B cell (primary cell): ENCODE data around the gene PPP1R14C. TPM values are rescaled to one million over a fixed set of nuclear protein-coding genes. Genes with fewer than 3 reads are reported as not detected.

Experiments used
- ATAC-seq: fragments of 200-7000 bp; cut with Tn5 transposase; one replicate; pipeline ENCODE4 v1.10.0; 2021; ENCODE audit warnings: low read depth, mild to moderate bottlenecking, moderate number of reproducible peaks, moderate library complexity
- CTCF ChIA-PET: fragments of 350-600 bp; sonication (Branson Sonifier 250); formaldehyde crosslinking; loops from one replicate; lab custom pipeline; 2021; ENCODE audit warnings: antibody characterized with exemption, inconsistent platforms; lab: Charles Lee
- POLR2A ChIA-PET: fragments of 350-600 bp; sonication (Branson Sonifier 250); formaldehyde crosslinking; loops from one replicate; lab custom pipeline; 2021; ENCODE audit warnings: antibody characterized with exemption; lab: Charles Lee
- DNase-seq: peaks from one replicate; pipeline ENCODE4 v3.0.0; 2013
- H2AFZ ChIP-seq: 2 replicates; pipeline ENCODE4 v1.6.1; 2012; ENCODE audit warnings: mild to moderate bottlenecking, low read depth, low read length; ENCODE audit not compliant: insufficient read depth, poor library complexity, severe bottlenecking
- H3K27ac ChIP-seq, 2 donors: 1 replicate in 1 of 2; 2 replicates in 1 of 2; pipeline ENCODE4 v1.5.1; 2012 to 2013; ENCODE audit warnings: low read length in 2 of 2, mild to moderate bottlenecking in 2 of 2, moderate library complexity in 1 of 2
- H3K27me3 ChIP-seq, 4 experiments: fragments of 200-600 bp in 1 of 4; sonication (generic) in 1 of 4; replicated peaks in 1 of 4; 1 replicate in 2 of 4; 2 replicates in 2 of 4; pipeline versions ENCODE4 v1.6.1 to v1.7.0; 2013 to 2016; ENCODE audit warnings: low read length in 3 of 4, mild to moderate bottlenecking in 2 of 4, mixed read lengths in 1 of 4, moderate library complexity in 1 of 4; ENCODE audit not compliant: insufficient read depth in 4 of 4, control insufficient read depth in 3 of 4; ENCODE audit errors: control extremely low read depth in 1 of 4
- H3K36me3 ChIP-seq, 2 experiments: replicated peaks in 1 of 2; 1 replicate in 1 of 2; 2 replicates in 1 of 2; pipeline versions ENCODE4 v1.6.1 to v1.7.1; 2013; ENCODE audit warnings: low read length in 1 of 2; ENCODE audit not compliant: insufficient read depth in 2 of 2, control insufficient read depth in 1 of 2; ENCODE audit errors: control extremely low read depth in 1 of 2, extremely low read depth in 1 of 2
- H3K4me1 ChIP-seq, 2 donors: fragments of 200-600 bp in 1 of 2; sonication (generic) in 1 of 2; 1 replicate in 1 of 2; 2 replicates in 1 of 2; pipeline versions ENCODE4 v1.5.1 to v1.6.1; 2013 to 2017; ENCODE audit warnings: low read length in 2 of 2; ENCODE audit not compliant: control insufficient read depth in 2 of 2, insufficient read depth in 2 of 2
- H3K4me2 ChIP-seq: replicated peaks from 2 replicates; pipeline ENCODE3; 2012; ENCODE audit warnings: mild to moderate bottlenecking, low read depth, low read length; ENCODE audit not compliant: poor library complexity, severe bottlenecking
- H3K4me3 ChIP-seq, 5 experiments: fragments of 200-600 bp in 1 of 5; sonication (generic) in 1 of 5; 1 replicate in 3 of 5; 2 replicates in 2 of 5; pipeline versions ENCODE4 v1.5.1 to v1.7.0; 2011 to 2016; ENCODE audit warnings: low read length in 4 of 5, mild to moderate bottlenecking in 4 of 5, low read depth in 2 of 5, control low read depth in 1 of 5, moderate library complexity in 1 of 5; ENCODE audit not compliant: insufficient read depth in 1 of 5; ENCODE audit errors: control extremely low read depth in 1 of 5, extremely low read depth in 1 of 5
- H3K79me2 ChIP-seq: fragments of 200-600 bp; sonication (generic); one replicate; pipeline ENCODE4 v1.6.0; 2016; ENCODE audit warnings: low read length; ENCODE audit not compliant: control insufficient read depth, insufficient read depth
- H3K9ac ChIP-seq: fragments of 200-600 bp; sonication (generic); 2 replicates; pipeline ENCODE4 v1.6.1; 2017; ENCODE audit warnings: mild to moderate bottlenecking, low read length, moderate library complexity
- H3K9me3 ChIP-seq, 3 donors: one replicate each; pipeline versions ENCODE4 v1.6.1 to v1.7.1; 2013; ENCODE audit warnings: low read length in 2 of 3; ENCODE audit not compliant: control insufficient read depth in 2 of 3, insufficient read depth in 1 of 3; ENCODE audit errors: control extremely low read depth in 1 of 3
- H4K20me1 ChIP-seq: 2 replicates; pipeline ENCODE4 v1.6.0; 2012; ENCODE audit warnings: mild to moderate bottlenecking, low read length; ENCODE audit not compliant: insufficient read depth, control insufficient read depth, poor library complexity, severe bottlenecking
- H3K27ac Mint-ChIP-seq: one replicate; pipeline ENCODE4 v1.8.0; 2021; ENCODE audit warnings: mixed read lengths
- H3K27me3 Mint-ChIP-seq: one replicate; pipeline ENCODE4 v1.8.0; 2021; ENCODE audit warnings: mixed read lengths
- H3K4me1 Mint-ChIP-seq: one replicate; pipeline ENCODE4 v1.8.0; 2021; ENCODE audit warnings: mixed read lengths
- H3K4me3 Mint-ChIP-seq: one replicate; pipeline ENCODE4 v1.8.0; 2021; ENCODE audit warnings: mixed read lengths
- H3K9me3 Mint-ChIP-seq: one replicate; pipeline ENCODE4 v1.8.0; 2022; ENCODE audit warnings: mixed read lengths; ENCODE audit not compliant: insufficient read depth
- EZH2 ChIP-seq: IDR thresholded peaks from 2 replicates; pipeline ENCODE4 v1.6.1; 2012; ENCODE audit warnings: borderline replicate concordance, low read depth, mild to moderate bottlenecking, moderate library complexity, low read length; ENCODE audit not compliant: insufficient read depth, poor library complexity, severe bottlenecking
- WGBS: methylation state at CpG from one replicate; pipeline ENCODE4 v1.1.5; 2013; ENCODE audit warnings: missing lambda C conversion rate; ENCODE audit not compliant: insufficient coverage; 5-methylcytosine and 5-hydroxymethylcytosine counted together
- intact Hi-C: fragments of 100-400 bp; cut with micrococcal nuclease; formaldehyde crosslinking; loops from one replicate; pipeline ENCODE4 v1.10.0; 2022
- polyA plus RNA-seq: library from polyadenylated mRNA; depleted of rRNA; stranded (reverse); fragments of >200 nt; gene quantifications from 2 replicates; pipeline ENCODE4 v1.2.3, GENCODE V29; 2012
- total RNA-seq, 2 donors: library from RNA; stranded (reverse); fragments of 120-200 nt in 1 of 2; gene quantifications; 1 replicate in 1 of 2; 2 replicates in 1 of 2; pipeline versions ENCODE4 v1.2.3 to v1.2.4, GENCODE V29; 2013 to 2022
- TF ChIP-seq, protein P1 (sequence below): fragments of 200-600 bp; IDR thresholded peaks from one replicate; pipeline ENCODE4 v1.8.0; 2022; ENCODE audit warnings: antibody characterized with exemption, mild to moderate bottlenecking

PPP1R14C gene
- total and polyA plus RNA-seq, 2 donors (not counting 1 experiment from before 2014, with no cell fraction given): not detected

DNA sequence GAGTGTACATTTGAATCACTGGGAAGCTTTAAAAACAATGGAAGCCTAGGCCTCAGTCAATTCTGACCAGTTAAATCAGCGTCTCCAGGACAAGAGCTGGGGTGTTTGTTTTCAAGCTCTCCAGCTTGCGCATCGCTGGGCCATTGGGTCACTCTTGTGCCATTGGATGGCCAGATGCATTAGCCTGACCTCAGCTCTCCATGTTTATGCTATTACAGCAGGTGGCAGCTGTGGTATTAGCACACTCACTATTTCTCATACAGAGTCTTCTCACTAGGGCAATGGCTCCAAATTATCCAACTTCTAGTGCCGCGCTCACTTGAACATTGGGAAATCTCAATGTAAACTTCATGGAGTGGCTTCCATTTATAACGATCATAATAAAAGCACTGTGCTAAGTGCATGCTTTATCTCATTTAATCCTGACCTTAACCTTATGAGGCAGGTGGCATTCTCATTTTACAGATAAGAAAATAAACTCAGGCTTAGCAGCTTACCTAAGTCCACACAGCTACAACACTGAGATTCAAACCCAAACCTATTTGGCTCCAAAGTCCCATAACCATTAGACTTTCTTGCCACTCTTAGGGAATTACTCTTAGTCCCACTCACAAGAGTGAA is 108.8 kb downstream of the PPP1R14C start:
- H3K4me1 Mint-ChIP-seq: no peaks in the 10 kb centered on the region
- Histone ChIP-seq H3K9ac (no peak overlapping the region), H3K4me3 (no peak overlapping the region), H2AFZ (no peak overlapping the region), H3K4me1 (no peaks in the 10 kb centered on the region), H3K27ac (no peak overlapping the region), H3K4me2 (no peak overlapping the region), H3K9me3 (peaks cover 0 to 10% (median 5%) of the 10 kb centered on the region in 3 donors), H4K20me1 (no peaks in the 10 kb centered on the region), H3K27me3 (peaks cover 0 to 3% (median 3%) of the 10 kb centered on the region in 4 experiments), H3K36me3 (no peaks in the 10 kb centered on the region), H3K79me2 (no peaks in the 10 kb centered on the region)
- 100% methylated on average over 6 of the region's 6 CpGs for WGBS
- H3K27ac Mint-ChIP-seq: no peak overlapping the region
- H3K4me3 Mint-ChIP-seq: no peak overlapping the region
- peaks cover 28% of the 10 kb centered on the region for H3K27me3 Mint-ChIP-seq
- no peak for DNase-seq
- TF ChIP-seq EZH2: no peak
- ChIA-PET POLR2A (no interaction called here), CTCF (no interaction called here)
- ATAC-seq: no peak
- intact Hi-C loops: no loop called here
- H3K9me3 Mint-ChIP-seq: peaks cover 2% of the 10 kb centered on the region

- peaks cover 0 to 5% (median 5%) of the 10 kb centered on the region in 3 donors for H3K9me3 ChIP-seq
- H3K36me3 ChIP-seq: no peaks in the 10 kb centered on the region
- H3K27ac Mint-ChIP-seq: no peak overlapping the region
- H3K4me3 Mint-ChIP-seq: no peak overlapping the region
- intact Hi-C loops: no loop called here
- ATAC-seq (no peak), DNase-seq (no peak)
- H3K9me3 Mint-ChIP-seq: no peaks in the 10 kb centered on the region
- peaks cover 0 to 3% (median 3%) of the 10 kb centered on the region in 4 experiments for H3K27me3 ChIP-seq
- ChIA-PET POLR2A (no interaction called here), CTCF (no interaction called here)
- H3K4me1 Mint-ChIP-seq: no peaks in the 10 kb centered on the region
- H2AFZ ChIP-seq: no peak overlapping the region
- no peaks in the 10 kb centered on the region for H3K4me1 ChIP-seq
- no peak for TF ChIP-seq EZH2
- TF ChIP-seq, protein P1, sequence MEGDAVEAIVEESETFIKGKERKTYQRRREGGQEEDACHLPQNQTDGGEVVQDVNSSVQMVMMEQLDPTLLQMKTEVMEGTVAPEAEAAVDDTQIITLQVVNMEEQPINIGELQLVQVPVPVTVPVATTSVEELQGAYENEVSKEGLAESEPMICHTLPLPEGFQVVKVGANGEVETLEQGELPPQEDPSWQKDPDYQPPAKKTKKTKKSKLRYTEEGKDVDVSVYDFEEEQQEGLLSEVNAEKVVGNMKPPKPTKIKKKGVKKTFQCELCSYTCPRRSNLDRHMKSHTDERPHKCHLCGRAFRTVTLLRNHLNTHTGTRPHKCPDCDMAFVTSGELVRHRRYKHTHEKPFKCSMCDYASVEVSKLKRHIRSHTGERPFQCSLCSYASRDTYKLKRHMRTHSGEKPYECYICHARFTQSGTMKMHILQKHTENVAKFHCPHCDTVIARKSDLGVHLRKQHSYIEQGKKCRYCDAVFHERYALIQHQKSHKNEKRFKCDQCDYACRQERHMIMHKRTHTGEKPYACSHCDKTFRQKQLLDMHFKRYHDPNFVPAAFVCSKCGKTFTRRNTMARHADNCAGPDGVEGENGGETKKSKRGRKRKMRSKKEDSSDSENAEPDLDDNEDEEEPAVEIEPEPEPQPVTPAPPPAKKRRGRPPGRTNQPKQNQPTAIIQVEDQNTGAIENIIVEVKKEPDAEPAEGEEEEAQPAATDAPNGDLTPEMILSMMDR: no peak
- H3K79me2 ChIP-seq: no peaks in the 10 kb centered on the region
- no peak overlapping the region for H3K4me3 ChIP-seq
- peaks cover 31% of the 10 kb centered on the region for H3K27me3 Mint-ChIP-seq
- H3K27ac ChIP-seq: no peak overlapping the region
- 90% methylated on average over 4 of the region's 6 CpGs for WGBS
- no peak overlapping the region for H3K9ac ChIP-seq
- H4K20me1 ChIP-seq: no peaks in the 10 kb centered on the region
- H3K4me2 ChIP-seq: no peak overlapping the region
Measured at GRCh38 chr6:150252714-150253444, 110.0 kb downstream of the PPP1R14C start.
